Stimulated activated CD4-positive, alpha-beta T cell treated with anti-CD3 and anti-CD28 coated beads, Interleukin-12 subunit alpha, Interleukin-12 subunit beta, amount 100 ng/mL, for 24 hours (primary cell): ENCODE data around the gene KRTAP9-9.
"Not testable (repeated sequence)": the region's sequence is repeated elsewhere in the genome, so short reads cannot be mapped to it uniquely, and the experiment has no call there.

ENCODE experiments used
- DNase-seq, 2 experiments: peaks; one replicate each; pipeline ENCODE4 v3.0.0-alpha.2; 2020; ENCODE audit warnings: low read depth in 2 of 2

The KRTAP9-9 gene

DNA sequence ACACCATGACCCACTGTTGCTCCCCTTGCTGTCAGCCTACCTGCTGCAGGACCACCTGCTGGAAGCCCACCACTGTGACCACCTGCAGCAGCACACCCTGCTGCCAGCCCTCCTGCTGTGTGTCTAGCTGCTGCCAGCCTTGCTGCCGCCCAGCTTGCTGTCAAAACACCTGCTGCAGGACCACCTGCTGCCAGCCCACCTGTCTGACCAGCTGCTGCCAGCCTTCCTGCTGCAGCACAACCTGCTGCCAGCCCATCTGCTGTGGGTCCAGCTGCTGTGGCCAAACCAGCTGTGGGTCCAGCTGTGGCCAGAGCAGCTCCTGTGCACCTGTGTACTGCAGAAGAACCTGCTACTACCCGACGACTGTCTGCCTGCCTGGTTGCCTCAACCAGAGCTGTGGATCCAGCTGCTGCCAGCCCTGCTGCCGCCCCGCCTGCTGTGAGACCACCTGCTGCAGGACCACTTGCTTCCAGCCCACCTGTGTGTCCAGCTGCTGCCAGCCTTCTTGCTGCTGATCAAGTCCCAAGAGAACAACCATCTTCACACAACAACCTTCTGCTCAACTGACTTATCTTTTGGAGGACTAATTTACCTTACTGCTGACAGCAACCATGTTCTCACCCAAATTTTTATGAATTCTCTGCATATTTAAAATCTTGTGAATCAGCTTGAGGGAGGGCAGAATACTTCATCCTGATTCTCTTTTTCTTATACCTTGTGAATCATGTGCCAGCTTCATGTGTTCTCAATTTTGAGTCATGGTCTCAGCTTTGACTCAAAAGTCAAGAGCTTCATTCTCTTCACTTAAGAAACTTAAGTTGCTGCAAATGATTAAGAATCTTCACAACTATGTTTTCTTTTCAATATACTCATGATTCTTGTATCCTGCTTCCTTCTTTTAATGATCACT lies at the start of gene KRTAP9-9:
KRTAP9-9 (plus strand) TSS at position 4 of the 910 bp plus-strand sequence.
- not testable (repeated sequence) for DNase-seq

DNA sequence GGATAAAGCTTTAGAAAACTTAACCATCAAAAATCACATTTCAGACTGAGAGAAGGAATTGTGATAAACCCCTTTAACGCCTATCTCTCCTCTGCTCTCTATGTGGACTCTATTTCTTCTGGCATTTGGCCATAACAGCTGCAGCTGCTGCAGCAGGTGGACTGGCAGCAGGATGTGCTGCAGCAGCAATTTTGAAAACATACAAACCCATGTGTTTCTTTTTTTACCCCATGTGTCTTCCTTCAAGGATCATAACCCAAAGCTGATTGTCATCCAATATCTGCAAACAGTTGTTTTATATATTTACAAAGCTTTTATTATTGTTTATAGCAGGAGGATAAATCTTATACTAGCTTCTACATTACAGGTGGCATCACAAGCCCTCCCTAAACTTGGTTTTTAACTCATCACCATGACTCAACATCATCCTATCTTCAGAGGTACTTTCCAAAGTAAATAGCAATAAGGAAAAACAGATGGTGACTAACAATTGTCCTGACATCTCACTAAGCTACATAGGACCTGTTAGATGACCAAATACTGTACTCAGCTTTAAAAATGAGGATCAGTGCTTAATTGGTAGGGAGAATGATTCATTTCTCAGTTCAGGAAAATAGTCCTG lies 43.2 kb upstream of the KRTAP9-9 start:
- DNase-seq = no peak

DNA sequence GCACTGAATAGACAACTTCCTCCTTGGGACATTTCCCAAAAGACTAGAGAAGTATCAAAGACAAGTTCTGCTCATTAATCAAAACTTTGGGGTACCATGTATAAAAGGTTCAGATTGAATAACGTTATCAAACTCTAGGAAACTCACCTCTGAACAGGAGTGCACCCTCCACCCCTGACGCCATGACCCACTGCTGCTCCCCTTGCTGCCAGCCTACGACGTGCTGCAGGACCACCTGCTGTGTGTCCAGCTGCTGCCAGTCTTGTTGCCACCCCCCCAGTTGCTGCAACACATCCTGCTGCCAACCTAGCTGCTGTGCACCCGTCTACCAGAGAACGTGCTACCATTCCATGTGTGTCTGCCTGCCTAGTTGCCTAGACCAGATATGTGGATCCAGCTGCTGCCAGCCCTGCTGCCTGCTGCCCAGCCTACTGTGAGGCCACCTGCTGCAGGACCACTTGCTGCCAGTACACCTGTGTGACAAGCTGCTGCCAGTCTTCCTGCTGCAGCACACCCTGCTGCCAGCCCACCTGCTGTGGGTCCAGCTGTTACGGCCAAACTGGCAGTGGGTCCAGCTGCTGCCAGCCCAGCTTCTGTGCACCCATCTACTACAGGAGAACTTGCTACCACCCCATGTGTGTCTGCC lies 42.5 kb upstream of the KRTAP9-9 start:
- DNase-seq = no peak

DNA sequence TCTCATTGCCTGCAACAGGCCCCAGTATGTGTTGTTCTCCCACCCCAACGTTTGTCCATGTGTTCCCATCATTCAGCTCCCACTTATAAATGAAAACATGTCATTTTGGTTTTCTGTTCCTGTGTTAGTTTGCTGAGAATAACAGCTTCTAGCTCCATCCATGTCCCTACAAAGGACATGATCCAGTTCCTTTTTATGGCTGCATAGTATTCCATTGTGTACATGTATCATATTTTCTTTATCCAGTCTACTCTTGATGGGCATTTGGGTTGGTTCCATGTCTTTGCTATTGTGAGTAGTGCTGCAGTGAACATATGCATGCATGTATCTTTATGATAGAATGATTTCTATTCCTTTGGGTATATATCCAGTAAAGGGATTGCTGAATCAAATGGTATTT lies 39.5 kb upstream of the KRTAP9-9 start:
- DNase-seq = no peak

GRCh38 chr17:41223821-41224220 lies 31.4 kb upstream of the KRTAP9-9 start:
- DNase-seq = no peak

GRCh38 chr17:41226051-41226450 lies 29.1 kb upstream of the KRTAP9-9 start:
- DNase-seq = no peak

DNA sequence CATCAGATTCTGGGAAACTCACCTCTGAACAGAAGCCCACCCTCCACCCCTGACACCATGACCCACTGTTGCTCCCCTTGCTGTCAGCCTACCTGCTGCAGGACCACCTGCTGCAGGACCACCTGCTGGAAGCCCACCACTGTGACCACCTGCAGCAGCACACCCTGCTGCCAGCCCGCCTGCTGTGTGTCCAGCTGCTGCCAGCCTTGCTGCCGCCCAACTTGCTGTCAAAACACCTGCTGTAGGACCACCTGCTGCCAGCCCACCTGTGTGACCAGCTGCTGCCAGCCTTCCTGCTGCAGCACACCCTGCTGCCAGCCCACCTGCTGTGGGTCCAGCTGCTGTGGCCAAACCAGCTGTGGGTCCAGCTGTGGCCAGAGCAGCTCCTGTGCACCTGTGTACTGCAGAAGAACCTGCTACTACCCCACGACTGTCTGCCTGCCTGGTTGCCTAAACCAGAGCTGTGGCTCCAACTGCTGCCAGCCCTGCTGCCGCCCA lies 28.5 kb upstream of the KRTAP9-9 start, which contains the start of gene KRTAP9-2:
KRTAP9-2 (plus strand) TSS at position 51 of the 498 bp plus-strand sequence; CDS start at position 58, 7 bp downstream.
- DNase-seq = not testable (repeated sequence)

- DNase-seq = no peak
Observed at GRCh38 chr17:41230094-41230493, 25.1 kb upstream of the KRTAP9-9 start.

DNA sequence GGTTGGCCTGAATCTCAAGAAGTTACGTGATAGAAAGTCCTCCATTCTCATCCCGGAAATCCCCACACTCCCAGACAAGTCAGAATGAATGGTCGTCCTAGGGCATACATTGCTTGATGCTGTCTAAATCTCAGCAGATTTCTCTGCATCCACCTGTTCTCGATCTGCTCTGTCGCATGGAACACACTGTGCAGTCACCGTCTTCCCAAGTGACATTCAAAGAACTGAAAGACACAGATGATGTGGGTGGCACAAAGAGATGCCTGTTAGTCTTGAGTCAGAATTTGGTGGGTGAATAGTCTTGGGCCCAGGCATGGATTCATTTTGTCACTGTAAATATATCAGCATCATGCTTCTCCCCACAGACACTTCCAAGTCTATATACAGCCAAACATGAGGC lies 23.5 kb upstream of the KRTAP9-9 start:
- DNase-seq = no peak

DNA sequence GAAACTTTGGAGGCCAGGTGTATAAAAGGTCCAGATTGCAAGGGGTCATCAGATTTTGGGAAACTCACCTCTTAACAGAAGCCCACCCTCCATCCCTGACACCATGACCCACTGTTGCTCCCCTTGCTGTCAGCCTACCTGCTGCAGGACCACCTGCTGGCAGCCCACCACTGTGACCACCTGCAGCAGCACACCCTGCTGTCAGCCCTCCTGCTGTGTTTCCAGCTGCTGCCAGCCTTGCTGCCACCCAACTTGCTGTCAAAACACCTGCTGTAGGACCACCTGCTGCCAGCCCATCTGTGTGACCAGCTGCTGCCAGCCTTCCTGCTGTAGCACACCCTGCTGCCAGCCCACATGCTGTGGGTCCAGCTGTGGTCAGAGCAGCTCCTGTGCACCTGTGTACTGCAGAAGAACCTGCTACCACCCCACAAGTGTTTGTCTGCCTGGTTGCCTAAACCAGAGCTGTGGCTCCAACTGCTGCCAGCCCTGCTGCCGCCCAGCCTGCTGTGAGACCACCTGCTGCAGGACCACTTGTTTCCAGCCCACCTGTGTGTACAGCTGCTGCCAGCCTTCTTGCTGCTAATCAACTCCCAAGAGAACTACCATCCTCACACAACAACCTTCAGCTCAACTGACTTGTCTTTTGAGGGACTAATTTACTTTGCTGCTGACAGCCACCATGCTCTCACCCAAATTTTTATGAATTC lies 22.6 kb upstream of the KRTAP9-9 start, which contains the start of gene KRTAP9-3:
KRTAP9-3 (plus strand) TSS at position 51 of the 707 bp plus-strand sequence; CDS start at position 104, 53 bp downstream.
- DNase-seq = not testable (repeated sequence)

DNA sequence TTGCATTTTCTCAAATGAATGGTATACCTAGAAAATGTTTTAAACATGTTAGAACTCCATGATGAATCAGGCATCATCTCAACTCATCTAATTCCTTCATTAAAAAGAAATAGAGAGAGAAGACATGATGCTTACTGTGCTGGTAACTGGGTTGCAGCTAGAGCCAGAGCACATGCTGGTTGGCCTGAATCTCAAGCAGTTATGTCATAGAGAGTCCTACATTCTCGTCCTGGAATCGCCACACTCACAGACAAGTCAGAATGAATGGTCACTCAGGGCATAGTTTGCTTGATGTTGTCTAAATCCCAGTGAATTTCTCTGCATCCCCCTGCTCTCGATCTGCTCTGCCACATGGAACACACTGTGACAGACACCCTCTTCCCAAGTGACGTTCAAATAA lies 18.1 kb upstream of the KRTAP9-9 start:
- DNase-seq = not testable (repeated sequence)

DNA sequence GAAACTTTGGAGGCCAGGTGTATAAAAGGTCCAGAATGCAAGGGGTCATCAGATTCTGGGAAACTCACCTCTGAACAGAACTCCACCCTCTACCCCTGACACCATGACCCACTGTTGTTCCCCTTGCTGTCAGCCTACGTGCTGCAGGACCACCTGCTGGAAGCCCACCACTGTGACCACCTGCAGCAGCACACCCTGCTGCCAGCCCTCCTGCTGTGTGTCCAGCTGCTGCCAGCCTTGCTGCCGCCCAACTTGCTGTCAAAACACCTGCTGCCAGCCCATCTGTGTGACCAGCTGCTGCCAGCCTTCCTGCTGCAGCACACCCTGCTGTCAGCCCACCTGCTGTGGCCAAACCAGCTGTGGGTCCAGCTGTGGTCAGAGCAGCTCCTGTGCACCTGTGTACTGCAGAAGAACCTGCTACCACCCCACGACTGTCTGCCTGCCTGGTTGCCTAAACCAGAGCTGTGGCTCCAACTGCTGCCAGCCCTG lies 17.2 kb upstream of the KRTAP9-9 start, which contains the start of gene KRTAP9-8:
KRTAP9-8 (plus strand) TSS at position 51 of the 489 bp plus-strand sequence; CDS start at position 104, 53 bp downstream.
- not testable (repeated sequence) for DNase-seq

DNA sequence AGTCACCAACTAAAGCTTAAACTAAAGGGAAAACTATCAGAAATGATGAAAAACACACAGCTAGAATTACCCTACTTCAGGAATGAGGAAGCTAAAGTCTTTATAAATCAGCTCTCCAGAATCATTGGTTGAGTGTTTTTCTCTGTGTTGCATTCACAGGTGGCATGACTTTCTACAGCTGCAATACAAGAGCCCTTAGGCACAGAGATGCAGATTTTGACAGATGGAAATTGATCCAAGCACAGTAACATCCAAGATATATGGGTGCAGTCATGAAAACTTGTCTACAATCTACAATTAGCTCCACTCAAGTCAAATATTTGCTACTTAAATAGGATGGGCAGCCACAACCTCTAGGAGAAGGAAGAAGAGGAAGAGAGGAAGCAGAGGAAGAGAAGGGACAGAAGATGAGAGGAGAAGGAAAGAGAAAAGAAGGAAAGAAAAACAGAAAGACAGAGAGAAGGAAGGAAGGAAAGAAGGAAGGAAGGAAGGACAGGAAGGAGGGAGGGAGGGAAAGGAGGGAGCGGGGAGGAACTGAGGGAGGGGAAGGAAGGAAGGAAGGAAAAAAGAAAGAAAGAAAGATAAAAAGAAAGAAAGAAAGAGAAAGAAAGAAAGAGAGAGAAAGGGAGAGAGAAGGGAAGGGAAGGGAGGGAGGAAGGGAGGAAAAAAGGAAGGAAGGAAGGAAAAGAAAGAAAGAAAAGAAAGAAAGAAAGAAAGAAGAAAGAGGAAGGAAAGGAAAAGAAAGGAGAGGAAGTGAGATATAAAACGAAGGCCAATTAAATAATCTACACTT lies 8.0 kb upstream of the KRTAP9-9 start:
- DNase-seq = not testable (repeated sequence)

DNA sequence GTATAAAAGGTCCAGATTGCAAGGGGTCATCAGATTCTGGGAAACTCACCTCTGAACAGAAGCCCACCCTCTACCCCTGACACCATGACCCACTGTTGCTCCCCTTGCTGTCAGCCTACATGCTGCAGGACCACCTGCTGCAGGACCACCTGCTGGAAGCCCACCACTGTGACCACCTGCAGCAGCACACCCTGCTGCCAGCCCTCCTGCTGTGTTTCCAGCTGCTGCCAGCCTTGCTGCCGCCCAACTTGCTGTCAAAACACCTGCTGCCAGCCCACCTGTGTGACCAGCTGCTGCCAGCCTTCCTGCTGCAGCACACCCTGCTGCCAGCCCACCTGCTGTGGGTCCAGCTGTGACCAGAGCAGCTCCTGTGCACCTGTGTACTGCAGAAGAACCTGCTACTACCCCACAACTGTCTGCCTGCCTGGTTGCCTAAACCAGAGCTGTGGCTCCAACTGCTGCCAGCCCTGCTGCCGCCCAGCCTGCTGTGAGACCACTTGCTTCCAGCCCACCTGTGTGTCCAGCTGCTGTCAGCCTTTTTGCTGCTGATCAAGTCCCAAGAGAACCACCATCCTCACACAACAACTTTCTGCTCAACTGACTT lies 5.4 kb upstream of the KRTAP9-9 start, which contains the start of gene KRTAP9-4:
KRTAP9-4 (plus strand) TSS at position 51 of the 604 bp plus-strand sequence; CDS start at position 85, 34 bp downstream.
- not testable (repeated sequence) for DNase-seq

- no peak for DNase-seq
Observed at GRCh38 chr17:41251261-41251660, 3.9 kb upstream of the KRTAP9-9 start.

DNA sequence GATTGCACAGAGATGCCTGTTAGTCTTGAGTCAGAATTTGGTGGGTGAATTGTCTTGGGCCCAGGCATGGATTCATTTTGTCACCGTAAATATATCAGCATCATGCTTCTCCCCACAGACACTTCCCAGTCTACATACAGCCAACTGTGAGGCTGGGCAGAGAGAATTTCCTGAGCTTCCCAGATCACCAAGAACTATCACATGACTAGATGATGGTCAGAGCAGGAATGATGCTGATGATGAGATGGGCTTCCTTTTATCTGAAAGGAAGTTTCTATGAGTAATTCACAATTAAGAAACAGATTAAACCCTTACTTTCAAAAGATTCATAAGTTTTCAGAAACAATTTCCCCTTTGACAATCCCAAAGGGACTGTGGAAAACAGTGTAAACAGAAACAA lies 323 bp upstream of the KRTAP9-9 start:
- no peak for DNase-seq

DNA sequence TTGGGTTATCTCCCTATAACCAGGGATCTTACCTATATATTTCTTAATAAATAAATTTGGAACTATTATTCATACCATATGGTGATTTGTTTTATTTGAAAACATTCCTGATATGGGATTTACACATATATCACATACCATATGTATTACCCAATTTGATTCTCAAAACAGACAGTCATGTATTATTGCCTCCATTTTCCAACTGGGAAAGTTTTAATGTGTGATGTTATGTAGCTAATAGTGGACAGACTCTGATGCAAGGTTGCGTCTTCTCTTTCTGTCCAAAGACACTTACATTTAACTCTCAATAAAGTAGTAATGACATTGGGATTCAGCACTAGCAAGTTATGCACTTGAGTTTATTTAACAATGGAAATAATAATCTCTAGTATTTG lies 1.1 kb downstream of the KRTAP9-9 start:
- no peak for DNase-seq

- DNase-seq = no peak
Observed at GRCh38 chr17:41258406-41258805, 3.2 kb downstream of the KRTAP9-9 start.

DNA sequence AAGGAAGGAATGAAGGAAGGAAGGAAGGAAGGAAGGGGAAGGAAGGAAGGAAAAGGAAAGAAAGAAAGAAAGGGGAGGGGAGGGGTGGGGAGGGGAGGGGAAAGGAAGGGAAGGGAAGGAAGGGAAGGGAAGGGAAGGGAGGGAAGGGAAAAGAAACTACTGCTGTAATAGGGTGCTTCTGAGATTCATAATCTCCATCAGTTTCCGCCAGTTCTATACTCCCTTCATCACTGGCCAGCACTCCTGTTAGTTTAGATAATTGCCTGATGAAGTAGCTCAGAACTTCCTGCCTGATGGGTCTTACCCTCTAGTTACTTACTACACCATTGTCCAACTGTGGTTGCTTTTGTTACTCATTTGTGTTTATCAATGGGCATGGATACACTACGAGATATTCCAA lies 8.0 kb downstream of the KRTAP9-9 start:
- DNase-seq = no peak

DNA sequence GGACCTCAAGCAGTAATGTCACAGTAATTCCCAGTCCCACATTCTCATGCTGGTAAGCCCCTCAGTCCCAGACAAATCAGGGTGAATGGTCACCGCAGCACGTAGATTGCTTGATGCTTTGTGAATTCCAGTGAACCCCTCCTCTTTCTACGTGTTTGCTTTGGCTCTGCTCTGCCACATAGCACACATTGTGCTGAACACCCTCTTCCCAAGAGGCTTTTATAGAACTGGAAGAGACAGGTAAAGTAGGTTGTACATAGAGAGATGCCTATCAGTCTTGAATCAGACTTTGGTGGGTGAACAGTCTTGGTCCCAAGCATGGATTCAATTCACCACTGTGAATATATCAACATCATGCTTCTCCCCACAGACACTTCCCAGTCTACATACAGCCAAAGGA lies 9.4 kb downstream of the KRTAP9-9 start:
- no peak for DNase-seq
